ENCODE data around the gene PROM2.

The PROM2 gene

DNA sequence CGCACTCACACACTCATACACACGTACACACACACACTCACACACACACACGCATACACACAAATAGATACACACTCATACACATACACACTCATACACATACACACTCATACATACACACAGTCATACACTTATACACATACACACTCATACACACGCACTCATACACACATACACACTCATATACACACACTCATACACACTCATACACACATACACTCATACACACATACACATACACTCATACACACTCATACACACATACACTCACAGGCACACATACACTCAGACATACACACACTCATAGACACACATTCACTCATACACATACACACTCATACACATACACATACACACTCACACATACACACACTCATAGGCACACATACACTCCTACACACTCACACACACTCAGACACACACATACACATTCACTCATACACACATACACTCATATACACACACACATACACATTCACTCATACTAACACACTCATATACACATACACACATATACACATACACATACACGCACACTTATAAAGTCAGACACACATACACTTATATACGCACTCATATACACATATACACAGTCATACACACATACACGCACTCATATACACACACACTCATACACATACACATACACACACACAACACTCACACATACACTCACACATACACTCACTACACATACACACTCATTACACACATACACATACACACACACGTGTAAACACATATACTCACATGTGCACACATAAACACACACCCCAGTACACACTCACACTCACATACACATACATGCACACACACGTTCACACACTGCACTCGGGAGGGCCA, 51.6 kb downstream of the PROM2 start:
- DNase-seq, result no peak

GRCh38 chr2:95326433-95327140, 52.3 kb downstream of the PROM2 start:
- DNase-seq, result no peak

- no peak for DNase-seq
Measured at GRCh38 chr2:95327861-95328260, 53.6 kb downstream of the PROM2 start.

GRCh38 chr2:95328358-95329125, 54.3 kb downstream of the PROM2 start:
- no peak for DNase-seq

DNA sequence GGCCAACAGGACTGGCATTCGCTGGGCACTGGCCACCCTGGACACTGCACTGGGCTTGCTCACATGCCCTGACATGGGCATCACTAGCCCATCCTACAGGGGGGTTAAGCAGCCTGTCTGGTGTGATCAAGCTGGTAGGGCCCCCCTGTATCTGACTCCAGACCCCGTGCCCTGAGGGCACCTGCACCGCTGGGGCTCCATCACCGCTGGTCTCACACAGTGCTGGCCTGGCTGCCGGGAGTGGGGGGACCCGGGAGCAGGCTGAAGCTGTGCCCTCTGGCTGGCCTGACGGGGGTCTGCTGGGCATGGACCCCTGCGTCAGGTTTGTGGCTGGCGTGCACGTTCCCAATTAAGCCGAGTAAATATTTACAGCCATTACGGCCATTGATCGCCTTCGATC, 55.2 kb downstream of the PROM2 start:
- DNase-seq, result no peak

- no peak for DNase-seq
Measured at GRCh38 chr2:95329891-95330793, 55.9 kb downstream of the PROM2 start.

GRCh38 chr2:95330794-95331338, 56.6 kb downstream of the PROM2 start:
- DNase-seq, result no peak

DNA sequence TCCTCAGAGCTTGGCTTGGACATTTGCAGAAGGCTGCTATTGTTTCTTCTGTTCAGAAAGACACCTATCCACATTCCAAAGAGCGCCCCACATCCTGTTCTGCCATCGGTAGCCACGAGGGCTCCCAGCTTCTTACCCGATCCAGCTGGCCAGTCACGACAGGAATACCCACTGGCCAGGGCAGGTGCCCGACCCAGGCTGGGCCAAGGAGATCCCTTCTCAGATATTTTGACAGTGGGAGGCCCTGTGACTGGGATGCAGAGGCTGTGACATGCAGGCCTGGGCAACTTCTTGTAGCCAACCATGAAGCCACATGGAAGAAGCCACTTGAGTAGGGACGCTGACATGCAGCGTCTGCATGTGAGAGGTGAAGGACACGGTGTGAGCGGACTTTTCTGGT, 57.4 kb downstream of the PROM2 start:
- no peak for DNase-seq

DNA sequence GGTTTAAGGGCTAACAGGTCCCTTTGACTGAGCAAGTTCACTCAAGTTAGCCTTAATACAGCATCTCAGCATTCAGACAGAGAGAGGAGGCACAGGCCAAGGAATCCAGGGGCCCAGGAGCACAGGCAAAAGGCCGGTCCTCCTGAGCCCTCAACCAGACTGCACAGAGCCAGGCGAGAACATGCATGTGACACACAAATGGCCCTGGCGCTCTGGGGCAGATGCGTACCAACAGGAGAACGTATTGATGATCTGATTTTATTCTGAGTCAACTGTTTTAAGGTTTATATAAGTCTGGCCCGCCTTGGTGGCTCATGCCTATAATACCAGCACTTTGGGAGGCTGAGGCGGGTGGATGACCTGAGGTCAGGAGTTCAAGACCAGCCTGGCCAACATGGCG, 57.8 kb downstream of the PROM2 start:
- no peak for DNase-seq

DNA sequence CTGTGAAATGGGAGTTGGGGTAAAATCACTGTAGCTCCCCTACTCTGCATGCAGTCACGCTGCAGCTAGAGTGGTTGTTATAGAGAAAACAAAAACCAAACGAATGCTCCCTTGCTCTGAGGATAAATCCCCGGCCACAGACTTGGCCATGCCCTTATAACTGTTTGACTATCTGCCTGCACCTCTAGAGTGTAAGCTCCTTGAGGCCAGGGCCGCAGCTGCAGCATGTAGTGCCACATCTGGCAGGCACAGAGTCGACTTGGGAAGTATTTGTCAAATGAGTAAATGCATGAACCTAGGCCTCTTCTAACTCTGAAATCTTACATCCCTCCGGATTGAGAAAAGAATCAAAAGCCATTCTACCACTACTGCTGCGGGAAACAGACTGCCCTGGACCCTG, 58.8 kb downstream of the PROM2 start:
- DNase-seq, result no peak

GRCh38 chr2:95333888-95334338, 59.7 kb downstream of the PROM2 start:
- no peak for DNase-seq

- DNase-seq, result no peak
Measured at GRCh38 chr2:95334916-95335641, 60.8 kb downstream of the PROM2 start.

GRCh38 chr2:95336406-95336805, 62.2 kb downstream of the PROM2 start:
- DNase-seq, result no peak

GRCh38 chr2:95337829-95338228, 63.6 kb downstream of the PROM2 start:
- DNase-seq, result no peak

All from CD4-positive, alpha-beta T cell treated with Interleukin-17A for 4 hours (primary cell).